Left kidney (tissue), 2 donors: ENCODE data around the gene SETD2. TPM values are rescaled to one million over a fixed set of nuclear protein-coding genes. Genes with fewer than 3 reads are reported as not detected.

Experiments
- DNase-seq: peaks from one replicate; pipeline ENCODE4 v3.0.0-alpha.2; 2013
- polyA plus RNA-seq: library from polyadenylated mRNA; unstranded; fragments of 120-200 nt; gene quantifications from one replicate; pipeline ENCODE4 v1.2.1, GENCODE V29; 2013; ENCODE audit not compliant: insufficient read length

SETD2 gene
- polyA plus RNA-seq, 1 donor = 79.8 TPM

GRCh38 chr3:47009225-47010110, 154.4 kb downstream of the SETD2 start:
- peak; percentile 91 for DNase-seq

GRCh38 chr3:47008851-47009224, 155.1 kb downstream of the SETD2 start:
- DNase-seq = no peak

- DNase-seq = no peak
Observed at GRCh38 chr3:47008234-47008796, 155.6 kb downstream of the SETD2 start.

- no peak for DNase-seq
Observed at GRCh38 chr3:47007482-47008233, 156.3 kb downstream of the SETD2 start.

- no peak for DNase-seq
Observed at GRCh38 chr3:47007001-47007400, 156.9 kb downstream of the SETD2 start.

GRCh38 chr3:47006145-47006651, 157.7 kb downstream of the SETD2 start:
- no peak for DNase-seq

- no peak for DNase-seq
Observed at GRCh38 chr3:47005212-47006144, 158.4 kb downstream of the SETD2 start.

- DNase-seq = no peak
Observed at GRCh38 chr3:47004369-47005211, 159.3 kb downstream of the SETD2 start.

- DNase-seq = no peak
Observed at GRCh38 chr3:47003461-47004368, 160.2 kb downstream of the SETD2 start.

- no peak for DNase-seq
Observed at GRCh38 chr3:47003056-47003410, 160.9 kb downstream of the SETD2 start.

GRCh38 chr3:47002171-47003055, 161.5 kb downstream of the SETD2 start:
- no peak for DNase-seq

- DNase-seq = no peak
Observed at GRCh38 chr3:47001731-47002170, 162.2 kb downstream of the SETD2 start.

GRCh38 chr3:47000922-47001730, 162.8 kb downstream of the SETD2 start:
- no peak for DNase-seq

- DNase-seq = no peak
Observed at GRCh38 chr3:47000198-47000815, 163.6 kb downstream of the SETD2 start.

GRCh38 chr3:46999516-47000197, 164.3 kb downstream of the SETD2 start:
- no peak for DNase-seq

- DNase-seq = no peak
Observed at GRCh38 chr3:46998852-46999515, 164.9 kb downstream of the SETD2 start.
